ENCODE results near the gene ZKSCAN4.
A peak's percentile ranks its signal among the peaks of the same experiment; 100 is the strongest.

Gene ZKSCAN4

DNA sequence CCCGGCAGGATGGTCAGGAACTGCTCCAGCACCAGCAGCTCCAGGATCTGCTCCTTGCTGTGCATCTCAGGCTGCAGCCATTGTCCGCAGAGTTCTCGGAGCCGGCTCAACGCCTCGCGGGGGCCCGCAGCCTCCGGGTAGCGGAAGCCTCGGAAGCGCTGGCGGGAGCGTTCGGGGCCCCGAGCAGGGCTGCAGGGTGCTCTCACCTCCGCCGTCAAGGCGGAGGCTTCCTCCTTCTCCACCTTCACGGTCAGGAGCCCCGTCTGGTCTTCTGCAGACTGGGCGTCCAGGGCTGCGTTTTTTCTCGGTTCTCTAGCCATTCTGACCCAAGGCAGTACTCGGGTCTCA lies 434 bp downstream of the ZKSCAN4 start:
- no peak for DNase-seq (ENCODE audit: insufficient read length, low spot score)
- no peak for FAIRE-seq

DNA sequence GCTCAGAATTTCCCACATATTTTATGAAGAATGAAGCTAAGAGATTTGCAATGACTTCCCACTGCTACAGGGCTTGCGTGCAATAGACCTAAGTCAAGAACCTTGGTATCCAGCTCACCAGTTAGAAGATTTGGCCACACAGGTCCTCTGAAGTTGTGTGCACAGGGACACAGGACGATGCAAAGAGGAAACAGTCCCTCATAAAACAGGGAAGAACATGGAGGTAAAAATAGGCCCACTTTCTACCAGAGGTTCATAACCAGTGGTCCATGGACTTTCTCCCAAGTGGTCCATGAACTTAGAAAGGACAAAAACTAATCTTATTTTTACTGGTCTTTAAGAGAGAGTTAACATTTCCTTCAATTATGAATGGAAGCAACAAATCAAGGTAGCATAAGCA lies 1.3 kb downstream of the ZKSCAN4 start:
- FAIRE-seq (no peak), DNase-seq (ENCODE audit: insufficient read length, low spot score) (no peak)

DNA sequence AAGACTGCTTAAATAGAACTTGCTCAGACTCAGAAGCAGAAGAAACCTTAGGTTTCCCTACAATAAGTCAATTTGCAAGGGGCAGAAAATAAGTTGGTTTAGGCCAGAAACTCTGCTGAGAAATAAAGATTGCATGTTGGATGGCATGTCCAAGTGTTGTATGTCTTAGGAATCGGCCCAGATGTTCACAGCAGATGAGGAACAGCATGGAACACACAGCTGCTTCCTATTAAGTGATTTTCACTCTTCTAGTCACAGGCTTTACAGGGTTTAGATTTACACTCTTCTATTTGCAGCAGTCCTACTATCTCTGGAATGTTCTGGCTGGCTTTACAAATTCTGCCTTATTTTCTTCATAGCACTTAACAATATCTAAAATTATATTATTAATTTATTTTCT lies 3.2 kb downstream of the ZKSCAN4 start:
- FAIRE-seq (no peak), DNase-seq (ENCODE audit: insufficient read length, low spot score) (no peak)

DNA sequence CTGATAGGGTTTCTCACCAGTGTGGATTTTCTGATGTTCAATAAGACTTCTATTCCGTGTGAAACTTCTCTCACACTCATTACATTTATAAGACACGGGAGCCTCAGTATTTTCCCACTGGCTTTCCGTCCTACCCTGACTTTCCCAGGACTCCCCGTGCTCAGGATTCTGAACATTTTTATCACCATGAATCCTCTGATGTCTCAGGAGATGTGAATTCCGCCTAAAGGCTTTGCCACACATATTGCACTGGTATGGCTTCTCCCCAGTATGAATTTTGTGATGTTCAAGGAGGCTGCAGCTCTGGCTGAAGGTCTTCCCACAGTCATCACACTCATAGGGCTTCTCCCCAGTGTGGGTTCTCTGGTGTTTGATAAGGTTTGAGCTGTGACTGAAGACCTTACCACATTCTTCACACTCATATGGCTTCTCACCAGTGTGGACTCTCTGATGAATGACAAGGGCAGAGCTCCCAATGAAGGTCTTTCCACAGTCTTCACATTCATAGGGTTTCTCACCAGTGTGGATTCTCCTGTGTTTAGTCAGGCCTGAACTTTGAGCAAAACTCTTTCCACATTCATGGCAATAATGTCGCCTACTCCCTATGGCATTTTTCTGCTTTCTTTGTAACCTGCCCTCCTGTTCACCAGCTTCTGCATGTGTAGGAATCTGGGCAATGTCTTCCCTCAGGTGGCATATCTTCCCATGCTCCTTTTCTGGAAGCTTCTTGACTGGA lies 6.7 kb downstream of the ZKSCAN4 start:
- no peak for FAIRE-seq
- no peak for DNase-seq (ENCODE audit: insufficient read length, low spot score)

DNA sequence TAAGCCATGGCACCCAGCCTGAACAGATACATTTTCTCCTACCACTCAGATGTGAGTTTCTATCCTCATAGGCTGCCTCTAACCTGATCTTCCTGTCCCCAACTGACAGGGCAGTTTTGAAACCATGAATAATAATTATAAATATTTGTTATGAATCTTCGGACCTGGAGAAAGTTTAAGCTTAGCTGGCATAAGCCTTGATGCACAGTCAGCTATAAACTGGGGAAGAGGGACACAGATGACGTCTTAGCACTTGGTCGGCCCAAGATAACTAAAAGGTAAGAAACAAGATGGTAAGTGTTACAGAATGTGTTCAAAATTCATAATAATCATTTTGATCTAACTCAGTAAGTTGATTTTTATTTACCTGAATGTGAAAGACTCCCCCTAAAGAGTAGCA lies 8.1 kb downstream of the ZKSCAN4 start:
- DNase-seq (ENCODE audit: insufficient read length, low spot score) (no peak), FAIRE-seq (no peak)

DNA sequence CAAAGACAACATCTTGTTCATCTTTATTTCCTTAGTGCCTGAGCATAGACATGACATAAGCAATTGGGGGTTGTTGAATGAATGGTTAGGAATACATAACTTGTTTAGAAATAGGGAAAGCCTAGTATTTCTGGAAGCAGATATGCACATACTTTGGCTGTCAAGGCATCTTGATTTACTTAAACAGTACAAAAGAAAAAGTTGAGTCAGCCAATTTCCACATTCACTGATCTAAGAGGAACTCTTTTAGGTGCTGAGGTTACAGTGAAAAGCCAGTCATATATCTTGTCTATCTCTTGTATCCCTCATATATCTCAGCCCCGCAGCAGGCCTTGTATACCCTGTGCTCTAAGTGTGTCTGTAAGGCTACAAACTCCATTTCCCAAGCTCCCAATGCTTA lies 11.6 kb downstream of the ZKSCAN4 start:
- FAIRE-seq (no peak), DNase-seq (ENCODE audit: insufficient read length, low spot score) (no peak)

DNA sequence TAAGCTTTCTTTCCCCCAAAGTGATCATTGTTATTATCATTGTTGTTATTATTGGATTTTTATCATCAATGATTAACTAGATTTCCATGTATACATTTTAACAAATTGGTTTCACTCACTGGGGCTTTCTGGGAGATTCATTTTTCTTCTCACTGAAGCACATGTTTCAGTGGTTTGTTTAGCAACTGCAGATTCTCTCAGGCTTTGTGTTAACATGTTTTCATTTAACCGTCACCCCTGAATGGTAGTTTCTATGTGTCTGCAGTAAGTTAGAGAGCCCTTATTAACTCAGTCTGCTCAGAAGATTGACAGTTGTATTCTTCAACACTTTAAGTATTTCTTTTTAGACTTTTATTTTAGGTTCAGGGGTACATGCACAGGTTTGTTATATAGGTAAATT lies 12.4 kb downstream of the ZKSCAN4 start:
- no peak for DNase-seq (ENCODE audit: insufficient read length, low spot score)
- FAIRE-seq, result no peak

DNA sequence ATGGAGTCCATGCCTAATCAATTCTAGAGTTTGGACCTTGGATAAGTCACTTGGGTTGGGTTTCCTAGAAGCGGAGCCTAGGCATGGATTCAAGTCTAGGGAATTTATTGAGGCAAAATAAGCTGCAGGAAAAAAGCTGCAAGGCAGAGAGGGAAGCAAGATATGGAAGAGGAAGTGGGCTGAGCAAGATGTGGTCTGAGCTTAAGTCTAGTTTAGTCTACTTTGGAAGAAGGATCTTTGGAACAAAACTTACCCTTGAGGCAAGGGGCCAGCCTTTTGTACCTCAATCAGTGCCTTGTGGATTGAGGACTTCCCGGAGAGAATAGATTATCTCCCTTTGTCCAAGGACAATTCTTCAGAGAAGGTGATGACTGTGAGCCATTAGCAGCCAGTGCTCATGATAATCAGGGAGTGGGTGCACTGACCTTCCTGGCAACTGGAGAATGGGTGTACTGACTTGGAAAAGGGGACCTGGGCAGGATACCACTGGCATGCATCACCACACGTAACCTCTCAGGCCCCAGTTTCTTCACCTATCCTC lies 16.1 kb downstream of the ZKSCAN4 start:
- DNase-seq (ENCODE audit: insufficient read length, low spot score) (no peak), FAIRE-seq (no peak)

DNA sequence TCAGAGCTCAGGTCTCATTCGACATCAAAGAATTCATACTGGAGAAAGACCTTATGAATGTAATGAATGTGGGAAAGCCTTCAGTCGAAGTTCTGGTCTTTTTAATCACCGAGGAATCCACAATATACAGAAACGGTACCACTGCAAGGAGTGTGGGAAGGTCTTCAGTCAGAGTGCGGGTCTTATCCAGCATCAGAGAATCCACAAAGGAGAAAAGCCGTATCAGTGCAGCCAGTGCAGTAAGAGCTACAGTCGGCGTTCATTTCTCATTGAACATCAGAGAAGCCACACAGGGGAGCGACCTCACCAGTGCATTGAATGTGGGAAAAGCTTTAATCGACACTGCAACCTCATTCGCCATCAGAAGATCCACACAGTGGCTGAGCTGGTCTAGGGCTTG lies 19.3 kb downstream of the ZKSCAN4 start:
- DNase-seq (ENCODE audit: insufficient read length, low spot score) (no peak), FAIRE-seq (no peak)

DNA sequence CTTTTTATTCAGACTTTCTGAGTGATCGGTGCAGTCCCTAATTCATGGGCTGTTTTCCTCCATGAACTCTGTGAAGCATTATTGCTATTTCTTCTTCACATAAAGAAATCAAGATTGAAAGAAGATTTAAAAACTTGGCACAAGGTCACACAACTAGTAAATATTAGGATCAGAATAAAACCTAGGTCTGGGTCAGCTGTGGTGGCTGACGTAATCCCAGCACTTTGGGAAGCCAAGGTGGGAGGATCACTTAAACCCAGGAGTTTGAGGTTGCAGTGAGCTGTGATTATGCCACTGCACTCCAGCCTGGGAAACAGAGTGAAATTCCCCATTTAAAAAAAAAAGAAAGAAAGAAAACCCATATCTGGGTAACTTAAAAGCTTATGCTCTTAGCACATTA lies 25.6 kb downstream of the ZKSCAN4 start:
- DNase-seq (ENCODE audit: insufficient read length, low spot score) (no peak), FAIRE-seq (no peak)

DNA sequence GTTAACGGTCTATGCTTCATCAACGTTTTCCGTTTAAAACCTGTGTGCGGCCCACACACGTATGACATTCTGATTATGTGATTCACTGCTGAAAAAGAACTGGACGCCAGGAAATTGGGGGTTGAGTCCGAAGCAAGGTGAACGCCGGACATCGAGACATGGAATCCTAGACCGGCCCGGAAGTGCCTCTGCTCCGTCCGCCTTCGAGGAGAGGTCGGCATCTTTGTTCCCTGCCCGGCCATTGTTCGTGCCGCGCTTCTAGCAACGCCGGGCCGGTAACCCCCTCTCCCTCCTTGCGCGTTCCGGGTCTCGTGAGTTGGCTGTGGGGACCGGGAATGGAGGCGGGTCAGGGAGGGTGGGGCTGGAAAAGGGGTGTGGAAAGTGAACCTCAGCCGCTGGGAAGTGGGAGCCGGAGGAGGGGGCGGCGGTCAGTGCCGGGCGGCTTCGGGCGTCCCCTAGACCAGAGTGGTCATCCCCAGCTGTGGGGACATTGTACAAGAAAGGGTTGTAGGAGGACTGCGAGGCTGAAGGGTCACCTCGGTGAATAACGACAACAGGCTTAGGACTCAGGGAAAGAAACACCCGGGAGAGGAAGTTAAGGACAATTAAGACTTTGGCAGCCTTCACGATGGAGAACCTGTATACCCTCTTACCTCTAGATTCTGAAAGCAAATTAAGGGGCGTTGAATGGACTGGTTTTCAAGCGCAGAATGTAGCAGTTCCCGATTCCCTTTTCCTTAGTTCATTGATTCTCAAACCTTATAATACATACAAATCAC lies 26.8 kb downstream of the ZKSCAN4 start, which contains the start of gene ZSCAN9:
ZSCAN9 (plus strand) TSS at position 220 of the 779 bp plus-strand sequence. CDS start 1,810 bp downstream, outside the sequence.
- DNase-seq (ENCODE audit: insufficient read length, low spot score), result peak; percentile 81
- FAIRE-seq, result peak; percentile 72

DNA sequence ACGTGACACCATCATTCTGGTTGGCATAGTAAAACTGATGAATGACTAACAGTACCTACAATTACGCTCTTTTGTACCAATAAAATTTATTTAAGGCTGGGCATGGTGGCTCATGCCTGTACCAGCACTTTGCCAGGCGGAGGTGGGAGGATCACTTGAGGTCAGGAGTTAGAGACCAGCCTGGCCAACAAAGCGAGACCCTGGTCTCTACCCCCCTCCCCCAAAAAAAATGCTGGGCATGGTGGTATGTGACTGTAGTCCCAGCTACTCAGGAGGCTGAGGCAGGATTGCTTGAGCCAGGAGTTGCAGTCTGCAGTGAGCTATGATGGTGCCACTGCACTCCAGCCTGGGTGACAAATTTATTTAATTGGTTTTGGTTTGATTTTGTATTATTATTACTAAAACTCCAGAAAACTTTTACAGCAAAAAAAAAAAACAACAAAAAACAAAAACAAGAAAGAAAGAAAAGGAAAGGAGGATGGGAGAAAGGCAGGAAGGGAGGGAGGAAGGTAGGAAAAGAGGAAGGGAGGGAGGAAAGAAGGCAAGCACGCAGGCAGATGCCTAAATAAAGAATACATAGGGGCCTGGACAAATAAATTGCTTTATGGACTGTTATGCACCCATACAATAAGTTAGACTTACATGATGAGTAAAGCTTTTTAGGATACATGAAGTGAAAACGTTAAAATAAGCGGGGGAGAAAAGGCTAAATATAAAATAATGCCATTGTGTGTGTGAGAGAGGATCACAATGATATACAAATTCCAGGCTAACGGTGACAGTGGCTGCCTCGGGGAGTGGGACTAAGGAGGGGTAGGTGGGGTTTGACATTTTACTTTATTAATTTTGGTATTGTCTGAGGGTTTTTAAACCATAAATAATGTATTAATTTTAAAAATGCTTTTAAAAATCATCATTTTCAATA lies 27.7 kb downstream of the ZKSCAN4 start:
- FAIRE-seq (no peak), DNase-seq (ENCODE audit: insufficient read length, low spot score) (no peak)

DNA sequence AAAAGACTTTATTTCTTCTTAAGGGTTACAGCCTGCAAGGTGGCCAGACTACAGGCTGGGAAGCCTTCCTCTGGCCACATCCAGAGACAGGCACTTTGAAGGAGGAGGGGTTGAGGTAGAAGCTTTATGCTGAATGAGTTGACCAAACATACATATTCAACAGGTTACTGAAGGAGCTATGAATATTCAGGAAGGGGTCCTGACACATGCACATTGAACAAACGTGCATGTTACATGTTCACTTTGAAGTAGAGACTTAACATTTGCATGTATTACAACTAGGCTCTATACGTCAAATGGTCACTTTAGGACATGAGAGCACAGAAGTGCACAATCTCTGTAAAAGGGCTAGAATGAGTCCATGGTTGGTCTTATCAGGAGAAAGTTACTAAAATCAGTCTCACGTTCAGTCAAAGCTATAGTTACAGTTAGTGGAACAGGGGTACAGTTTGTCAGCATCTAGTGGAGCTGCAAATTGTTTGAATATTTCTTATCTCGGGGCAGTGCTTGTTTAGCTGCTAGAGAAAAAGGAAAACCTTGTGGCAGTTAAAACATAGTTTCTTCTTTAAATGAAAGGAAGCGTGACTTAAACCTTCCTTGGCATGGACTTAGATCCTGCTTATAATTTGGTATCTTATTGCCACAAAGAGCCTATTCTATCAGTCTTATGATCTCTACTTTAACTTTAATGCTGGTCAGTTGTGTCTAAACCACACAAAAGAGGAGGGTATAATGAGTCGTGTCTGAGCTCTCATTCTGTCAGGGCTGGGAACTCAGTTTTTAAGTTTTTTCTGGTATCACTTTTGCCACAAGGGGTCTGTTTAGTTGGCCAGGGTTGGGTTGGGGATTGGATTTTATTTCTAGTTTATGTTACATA lies 31.6 kb downstream of the ZKSCAN4 start:
- no peak for FAIRE-seq
- no peak for DNase-seq (ENCODE audit: insufficient read length, low spot score)

DNA sequence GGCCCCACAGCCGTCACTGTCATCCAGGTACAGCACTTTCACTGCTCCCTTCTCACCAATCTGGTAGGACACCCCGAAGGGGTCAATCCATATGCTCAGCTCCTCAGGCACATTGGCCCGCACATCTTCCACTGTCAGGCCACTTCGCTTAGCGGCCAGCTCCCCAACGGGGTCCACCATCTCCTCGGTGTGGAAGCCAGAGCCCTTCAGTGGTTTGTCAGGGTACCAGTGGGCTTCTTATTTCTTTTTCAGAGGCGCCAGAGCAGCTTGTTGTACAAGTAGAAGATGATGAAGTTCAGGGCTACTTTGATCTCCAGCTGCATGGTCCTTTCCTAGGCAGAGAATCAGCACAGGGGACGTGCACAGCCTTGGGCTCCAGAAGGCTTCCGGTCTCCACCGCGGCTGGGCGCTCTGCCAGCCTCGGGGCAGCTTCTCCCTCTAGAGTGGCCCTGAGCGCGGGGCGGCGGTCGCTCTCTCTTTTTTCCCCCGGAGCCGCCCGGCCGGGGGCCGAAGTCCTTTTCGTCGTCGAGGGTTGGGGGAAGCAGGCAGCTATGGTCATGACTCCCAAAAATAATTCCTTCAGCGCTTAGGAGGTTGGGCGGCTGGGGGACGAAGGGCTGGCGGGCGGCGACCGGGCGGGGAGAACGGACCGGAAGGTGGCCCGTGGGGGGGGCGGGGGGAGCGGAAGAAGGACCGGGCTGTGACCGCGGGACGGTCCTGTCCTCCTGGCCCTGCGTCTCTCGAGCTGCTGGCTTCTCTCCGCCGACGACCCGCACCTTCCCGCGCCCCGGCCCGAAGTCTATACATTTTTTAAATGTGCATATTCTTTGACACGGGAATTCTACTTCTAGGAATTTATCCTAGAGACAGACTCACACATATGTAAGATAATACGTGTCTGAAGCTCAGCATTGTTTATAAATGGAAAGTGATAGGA lies 33.5 kb downstream of the ZKSCAN4 start:
- FAIRE-seq, result peak; percentile 65
- peak; percentile 70 for DNase-seq (ENCODE audit: insufficient read length, low spot score)

DNA sequence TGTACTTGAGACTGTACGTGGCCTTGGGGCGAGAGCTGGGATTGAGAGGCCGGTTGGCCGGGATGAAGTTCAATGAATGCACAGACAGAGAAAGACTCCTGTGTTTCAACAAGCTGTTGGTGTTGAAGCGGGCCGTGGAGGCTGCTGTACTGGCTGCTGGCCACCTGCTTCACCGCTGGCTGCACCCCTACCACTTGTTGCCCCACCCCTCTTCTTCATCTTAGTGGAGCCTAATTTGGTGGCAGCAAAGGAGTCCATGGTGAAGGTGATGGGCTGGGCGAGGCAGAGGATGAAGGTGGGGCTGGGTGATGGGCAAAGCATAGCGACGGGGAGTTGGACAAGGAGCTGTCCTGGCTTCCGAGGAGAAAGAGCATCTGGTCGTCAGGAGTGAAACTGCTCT lies 34.2 kb downstream of the ZKSCAN4 start:
- DNase-seq (ENCODE audit: insufficient read length, low spot score), result no peak
- peak; percentile 26 for FAIRE-seq

DNA sequence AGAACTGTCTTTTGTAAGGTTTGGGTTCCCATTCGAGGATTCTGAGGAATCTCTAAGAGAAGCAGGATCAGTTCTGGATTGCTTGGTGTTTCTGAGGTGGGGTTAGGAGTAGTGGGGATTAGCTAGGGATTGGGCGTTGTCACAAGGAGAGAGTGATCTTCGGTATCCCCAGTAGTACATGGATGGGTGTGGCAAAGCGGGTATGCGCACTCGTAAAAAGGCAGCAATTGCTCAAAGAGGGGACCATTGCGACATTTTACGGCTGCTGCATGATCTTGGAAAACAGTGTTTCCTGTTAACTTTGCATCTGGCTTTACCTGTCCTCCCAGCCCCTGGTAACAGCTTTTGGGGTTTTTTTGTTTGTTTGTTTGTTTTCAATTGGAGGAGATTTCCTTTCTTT lies 36.6 kb downstream of the ZKSCAN4 start:
- FAIRE-seq (no peak), DNase-seq (ENCODE audit: insufficient read length, low spot score) (no peak)

DNA sequence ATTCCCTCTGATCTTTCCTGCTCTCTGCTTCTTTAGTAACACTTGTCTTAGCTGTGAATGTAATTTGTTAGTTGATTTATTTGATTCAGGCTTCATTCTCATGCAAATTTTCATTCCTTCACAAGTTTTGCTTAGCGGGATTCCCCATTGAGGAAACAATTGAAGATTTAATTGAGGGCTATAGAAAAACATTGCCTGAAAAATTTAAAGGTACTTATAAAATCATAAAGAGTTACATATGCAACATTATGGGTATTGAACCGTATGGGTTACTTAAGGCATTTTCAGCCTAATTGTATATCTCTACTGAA lies 38.9 kb downstream of the ZKSCAN4 start:
- no peak for FAIRE-seq
- no peak for DNase-seq (ENCODE audit: insufficient read length, low spot score)

DNA sequence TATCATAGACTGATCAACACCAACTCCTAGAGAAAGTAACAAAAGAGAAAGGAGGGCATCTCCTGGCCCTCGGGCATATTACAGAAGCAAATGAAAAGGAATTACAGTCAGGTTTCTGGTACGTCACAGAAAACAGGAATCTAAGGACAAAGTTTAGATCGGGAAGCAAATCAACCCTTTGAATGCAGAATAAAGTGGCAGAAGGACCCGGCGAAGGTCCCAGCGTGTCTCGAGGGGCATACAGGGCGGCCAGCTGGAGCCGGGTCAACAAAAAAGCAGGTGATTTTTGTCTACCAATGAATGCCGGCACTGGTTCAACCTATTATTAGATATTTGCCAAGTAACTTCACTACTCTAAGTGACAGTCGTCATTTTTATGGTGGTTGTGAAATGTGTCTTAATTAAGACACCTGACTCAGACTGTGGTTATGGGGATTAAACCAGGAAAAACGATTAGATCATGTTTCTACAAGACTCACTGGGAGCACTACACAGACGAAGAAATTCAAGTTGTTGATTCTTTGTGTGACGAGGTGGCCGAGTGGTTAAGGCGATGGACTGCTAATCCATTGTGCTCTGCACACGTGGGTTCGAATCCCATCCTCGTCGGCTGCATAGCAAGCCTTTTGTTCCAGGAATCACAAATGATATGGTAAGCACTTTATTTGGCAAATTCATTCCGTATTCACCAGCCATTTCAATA lies 39.4 kb downstream of the ZKSCAN4 start:
- peak; percentile 80 for FAIRE-seq
- DNase-seq (ENCODE audit: insufficient read length, low spot score), result peak; percentile 45

Measured in HTR-8/SVneo (cell line).